Aorta (tissue), 5 donors: Measurements from ENCODE around the gene CFAP61. TPM values are rescaled to one million over a fixed set of nuclear protein-coding genes. Genes with fewer than 3 reads are reported as not detected.

ENCODE experiments used
- ATAC-seq: fragments of 200-7000 bp; cut with Tn5 transposase; one replicate; pipeline ENCODE4 v1.9.1; 2022; ENCODE audit warnings: moderate library complexity; ENCODE audit not compliant: low FRiP score
- DNase-seq, 2 donors: peaks; one replicate each; pipeline ENCODE4 v3.0.0-alpha.2; 2020
- H3K27ac ChIP-seq, 2 donors: one replicate each; pipeline ENCODE4 v1.5.1; 2013; ENCODE audit warnings: low read length in 2 of 2, mild to moderate bottlenecking in 2 of 2, moderate library complexity in 2 of 2, control low read depth in 1 of 2, inconsistent platforms in 1 of 2, low read depth in 1 of 2
- H3K27me3 ChIP-seq, 2 donors: one replicate each; pipeline ENCODE4 v1.6.1; 2013; ENCODE audit warnings: control low read depth in 1 of 2, low read length in 1 of 2, mild to moderate bottlenecking in 1 of 2, moderate library complexity in 1 of 2; ENCODE audit not compliant: insufficient read depth in 2 of 2, control insufficient read depth in 1 of 2
- H3K36me3 ChIP-seq, 2 donors: one replicate each; pipeline ENCODE4 v1.6.1; 2013; ENCODE audit warnings: control low read depth in 1 of 2, low read length in 1 of 2, mild to moderate bottlenecking in 1 of 2; ENCODE audit not compliant: insufficient read depth in 2 of 2, control insufficient read depth in 1 of 2
- H3K4me1 ChIP-seq, 2 donors: one replicate each; pipeline ENCODE4 v1.6.1; 2013; ENCODE audit warnings: low read length in 2 of 2, control low read depth in 1 of 2, mild to moderate bottlenecking in 1 of 2, moderate library complexity in 1 of 2; ENCODE audit not compliant: insufficient read depth in 2 of 2, control insufficient read depth in 1 of 2
- H3K4me3 ChIP-seq, 2 donors: one replicate each; pipeline ENCODE4 v1.5.1; 2013; ENCODE audit warnings: low read length in 2 of 2, control low read depth in 1 of 2, mild to moderate bottlenecking in 1 of 2
- H3K9me3 ChIP-seq: one replicate; pipeline ENCODE4 v1.6.1; 2013; ENCODE audit warnings: mild to moderate bottlenecking, low read length; ENCODE audit not compliant: control insufficient read depth
- WGBS, 2 donors: extraction: QIAGEN DNeasy Blood & Tissue Kit; methylation state at CpG; one replicate each; pipeline ENCODE4 v1.1.7; 2013; 5-methylcytosine and 5-hydroxymethylcytosine counted together
- intact Hi-C, 2 donors: fragments of 100-400 bp; cut with DNase I; formaldehyde crosslinking; loops; one replicate each; pipeline versions ENCODE4 v1.14.2 to v1.15.0; 2022
- polyA plus RNA-seq, 2 donors: library from polyadenylated mRNA; stranded (reverse); fragments of 200-250 nt; gene quantifications; one replicate each; pipeline ENCODE4 v1.2.3, GENCODE V29; 2013
- total RNA-seq, 2 donors: library from RNA; stranded (reverse); fragmentation: NEBNext Ultra II Directional; extraction: Animal tissue kit (Norgen Biotek cat#: 25700); gene quantifications; one replicate each; pipeline ENCODE4 v1.2.1, GENCODE V29; 2021
- donor health status: healthy with polysubstance abuse.
- donor health status: Bipolar disorder and iron deficiency.
- donor health status: DM: no; HTN: no; CAD: no.
- donor health status: DM: no; HTN: no; CAD: no.
- donor health status: DM: yes; HTN: yes; CAD: no.

CFAP61 gene
- total and polyA plus RNA-seq, 4 donors: 0.18 to 2.0 (median 0.91) TPM; not detected in 1

DNA sequence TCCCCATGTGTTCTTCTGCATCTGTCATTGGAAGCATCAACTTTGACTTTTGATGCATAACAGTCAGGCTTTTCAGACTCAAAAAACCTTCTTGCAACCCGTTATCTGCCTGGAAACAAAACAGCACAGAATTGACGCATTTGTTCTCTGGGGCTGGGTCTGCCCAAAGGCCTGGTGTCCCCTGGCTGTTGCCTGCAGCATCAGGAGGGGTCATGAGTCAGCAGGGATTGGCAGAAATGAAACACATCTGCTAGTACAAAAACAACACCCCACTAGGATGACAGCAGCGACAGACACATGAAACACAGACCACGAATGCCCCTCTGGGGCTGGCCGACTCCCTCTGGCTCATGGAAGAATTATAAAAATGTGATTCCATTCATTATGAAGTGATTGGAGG is 158.0 kb downstream of the CFAP61 start:
- no peaks in the 10 kb centered on the region for H3K4me1 ChIP-seq
- no peaks in the 10 kb centered on the region for H3K27me3 ChIP-seq
- no peak overlapping the region for H3K4me3 ChIP-seq
- DNase-seq (no peak), ATAC-seq (no peak)
- H3K36me3 ChIP-seq: no peaks in the 10 kb centered on the region
- intact Hi-C loops: no loop called here
- WGBS, 2 donors: 34 to 39% methylated on average over 5 of the region's 5 CpGs
- H3K9me3 ChIP-seq: no peaks in the 10 kb centered on the region
- no peak overlapping the region for H3K27ac ChIP-seq

DNA sequence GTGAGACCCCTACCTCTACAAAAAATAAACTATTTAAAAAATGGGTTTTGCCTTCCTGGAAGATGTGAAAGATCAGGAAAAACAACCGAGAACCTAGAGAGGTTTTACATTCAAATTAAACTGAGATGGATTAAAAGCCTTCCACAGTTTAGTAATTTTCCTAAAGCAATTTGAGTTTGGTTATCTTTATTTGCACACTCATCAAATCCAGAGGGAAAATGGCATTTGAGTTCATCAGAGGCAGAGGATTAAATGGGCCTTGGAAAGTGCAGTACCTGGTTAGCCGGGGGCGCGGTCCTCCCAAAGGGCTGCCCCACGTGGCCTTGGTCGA is 158.6 kb downstream of the CFAP61 start:
- DNase-seq: no peak
- Histone ChIP-seq H3K9me3 (no peaks in the 10 kb centered on the region), H3K27me3 (no peaks in the 10 kb centered on the region), H3K4me1 (no peaks in the 10 kb centered on the region), H3K36me3 (no peaks in the 10 kb centered on the region), H3K4me3 (no peak overlapping the region), H3K27ac (no peak overlapping the region)
- no peak for ATAC-seq
- 74 to 76% methylated on average over 6 of the region's 6 CpGs for WGBS, 2 donors
- intact Hi-C loops: no loop called here

DNA sequence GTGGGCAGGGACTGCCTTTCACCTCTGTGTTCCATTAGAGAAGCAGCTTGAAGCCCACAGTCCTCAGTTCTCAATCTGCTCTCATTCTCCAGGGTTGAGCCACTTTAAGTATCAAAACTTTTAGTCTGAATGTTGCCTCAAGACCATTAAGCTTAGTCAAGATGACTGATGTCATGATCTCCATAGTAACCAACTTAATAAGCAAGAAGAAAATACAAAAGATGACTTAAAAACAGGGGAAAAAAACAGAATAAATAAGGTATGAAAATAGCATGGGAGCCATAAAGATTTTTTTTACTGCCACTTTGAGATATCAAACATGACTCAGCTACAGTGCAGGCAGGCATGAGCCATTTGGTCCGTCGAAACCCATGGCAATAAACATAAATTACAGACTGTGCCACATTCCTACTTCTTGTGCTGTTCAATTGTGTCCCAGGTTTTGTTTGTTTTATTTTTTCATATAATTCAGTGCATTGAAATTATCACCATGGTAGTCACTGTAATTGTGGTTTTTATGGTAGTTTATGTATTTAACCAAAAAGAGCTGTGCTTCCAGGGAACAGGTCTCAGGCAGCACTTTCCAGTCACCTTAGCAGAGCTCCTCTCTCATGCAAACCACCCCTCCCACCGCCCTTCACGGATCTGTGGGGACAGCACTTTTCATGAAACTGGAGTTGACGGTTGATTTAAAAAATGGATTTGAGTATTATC is 159.1 kb downstream of the CFAP61 start:
- intact Hi-C loops: no loop called here
- Histone ChIP-seq H3K4me3 (no peak overlapping the region), H3K36me3 (no peaks in the 10 kb centered on the region), H3K27me3 (no peaks in the 10 kb centered on the region), H3K4me1 (no peaks in the 10 kb centered on the region), H3K9me3 (no peaks in the 10 kb centered on the region), H3K27ac (no peak overlapping the region)
- WGBS, 2 donors: 37 to 38% methylated on average over 5 of the region's 5 CpGs
- DNase-seq: no peak
- ATAC-seq: no peak

DNA sequence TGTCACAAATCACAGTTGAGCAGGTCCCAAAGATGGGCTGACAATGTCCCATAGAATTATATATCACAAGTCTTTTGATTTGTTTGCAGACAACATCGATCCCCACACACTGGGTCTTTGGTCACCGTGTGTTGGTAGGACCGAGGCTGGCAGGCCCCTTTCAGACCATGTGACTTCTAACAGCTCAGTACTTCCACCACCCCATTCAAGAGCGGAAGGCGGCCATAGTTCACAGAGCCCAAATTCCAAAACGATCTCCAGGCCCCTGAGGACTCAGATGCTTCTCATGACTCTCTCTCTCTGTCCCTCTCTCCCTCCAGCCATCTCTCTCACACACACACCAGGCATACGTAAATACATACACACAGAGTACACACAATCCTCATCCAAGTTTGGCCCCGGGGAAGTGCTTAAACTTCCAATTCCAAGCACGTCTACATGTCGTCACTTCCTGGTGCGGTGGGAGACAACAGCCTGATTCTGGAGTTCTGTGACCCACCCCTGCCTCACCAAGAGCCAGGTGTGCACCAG is 159.7 kb downstream of the CFAP61 start:
- Histone ChIP-seq H3K36me3 (no peaks in the 10 kb centered on the region), H3K4me3 (no peak overlapping the region), H3K27me3 (no peaks in the 10 kb centered on the region), H3K4me1 (no peaks in the 10 kb centered on the region), H3K27ac (no peak overlapping the region), H3K9me3 (no peaks in the 10 kb centered on the region)
- 80 to 82% methylated on average over 11 of the region's 11 CpGs for WGBS, 2 donors
- intact Hi-C loops: no loop called here
- ATAC-seq (no peak), DNase-seq (no peak)

DNA sequence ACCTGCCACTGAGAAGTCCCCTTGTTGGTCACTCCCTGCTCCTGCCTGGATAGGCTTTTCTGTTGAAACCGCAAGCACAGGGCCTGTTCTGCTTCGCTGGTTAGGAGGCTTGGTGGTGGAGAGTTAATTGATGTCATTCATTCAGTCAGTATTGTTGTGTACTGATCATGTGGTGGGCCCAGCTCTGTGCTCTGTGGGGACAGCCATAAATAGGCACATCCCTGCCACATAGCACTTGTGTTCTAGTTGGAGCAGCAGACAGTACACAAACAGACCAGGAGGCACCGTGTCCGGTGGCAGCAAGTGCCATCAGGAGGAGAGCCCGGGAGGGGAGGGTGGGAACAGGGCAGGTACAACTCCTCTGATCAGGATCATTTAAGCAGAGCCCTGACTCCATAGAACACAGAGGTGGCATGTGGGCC is 160.4 kb downstream of the CFAP61 start:
- 69 to 80% methylated on average over 5 of the region's 5 CpGs for WGBS, 2 donors
- no peak overlapping the region for H3K27ac ChIP-seq

DNA sequence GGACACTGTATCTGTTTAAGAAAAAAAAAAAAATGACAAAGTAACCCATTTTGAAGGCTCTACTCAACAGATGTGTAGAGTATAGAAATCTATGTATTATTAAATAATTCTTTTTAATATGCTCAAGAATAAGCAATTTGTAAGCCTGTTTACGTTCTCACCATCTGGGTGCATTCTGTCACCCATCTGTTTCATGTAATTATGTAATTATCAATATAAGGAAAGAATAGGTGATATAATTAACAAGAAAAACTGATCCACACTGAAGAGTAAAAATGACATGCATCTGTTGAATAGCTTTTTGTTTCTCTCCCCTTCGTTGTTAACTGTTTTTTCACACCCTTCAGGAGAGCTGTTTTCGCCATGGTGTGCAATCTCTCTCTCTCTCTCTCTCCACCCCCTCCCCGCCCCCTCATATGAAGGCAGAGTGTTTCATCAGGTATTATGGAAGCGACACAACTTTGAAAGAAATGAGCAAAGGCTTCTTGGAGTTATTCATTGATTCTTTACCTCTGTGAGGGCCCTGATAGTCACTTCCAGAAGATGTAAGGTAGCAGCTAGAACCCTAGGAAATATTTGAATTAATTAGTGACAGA is 161.3 kb downstream of the CFAP61 start:
- 55 to 62% methylated on average over 5 of the region's 5 CpGs for WGBS, 2 donors
- H3K9me3 ChIP-seq: peaks cover 1% of the 10 kb centered on the region
- intact Hi-C loops: no loop called here
- H3K36me3 ChIP-seq: no peaks in the 10 kb centered on the region
- DNase-seq (no peak), ATAC-seq (no peak)
- no peaks in the 10 kb centered on the region for H3K4me1 ChIP-seq
- H3K4me3 ChIP-seq: no peak overlapping the region
- no peak overlapping the region for H3K27ac ChIP-seq
- H3K27me3 ChIP-seq: no peaks in the 10 kb centered on the region

More for the DNA sequence above, 160.4 kb downstream of the CFAP61 start:
- H3K27me3 ChIP-seq: no peaks in the 10 kb centered on the region
- intact Hi-C loops: no loop called here
- no peak for DNase-seq
- no peak for ATAC-seq
- H3K4me3 ChIP-seq: no peak overlapping the region
- no peaks in the 10 kb centered on the region for H3K36me3 ChIP-seq
- no peaks in the 10 kb centered on the region for H3K4me1 ChIP-seq
- peaks cover under 1% of the 10 kb centered on the region for H3K9me3 ChIP-seq

DNA sequence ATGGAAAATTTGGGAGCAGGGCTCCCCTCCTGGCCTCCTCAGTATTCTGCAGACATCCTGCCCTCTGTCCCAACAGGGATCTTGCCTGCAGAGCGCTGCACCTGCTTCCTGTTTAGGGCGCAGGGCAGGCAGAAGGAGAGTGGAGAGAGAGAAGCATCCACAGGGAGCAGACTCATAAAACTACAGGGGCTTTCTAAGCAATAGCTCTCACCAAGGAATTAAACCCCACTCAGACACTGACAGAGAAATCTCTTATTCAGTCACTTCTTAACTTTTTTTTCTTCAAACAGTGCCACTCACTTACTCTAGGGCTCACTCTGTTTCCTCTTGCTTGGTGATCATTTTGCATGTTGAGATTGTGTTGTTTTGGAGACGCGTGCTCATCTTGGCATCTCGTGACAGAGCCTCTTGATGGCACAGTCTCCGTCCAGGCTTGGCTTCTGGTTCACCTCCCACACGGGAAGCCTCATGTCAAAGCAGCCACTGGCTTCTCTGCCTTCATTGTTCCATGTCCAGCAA is 162.5 kb downstream of the CFAP61 start:
- ATAC-seq (no peak), DNase-seq (no peak)
- Histone ChIP-seq H3K9me3 (peaks cover 1% of the 10 kb centered on the region), H3K4me1 (no peaks in the 10 kb centered on the region), H3K27me3 (no peaks in the 10 kb centered on the region), H3K27ac (no peak overlapping the region), H3K4me3 (no peak overlapping the region), H3K36me3 (no peaks in the 10 kb centered on the region)
- intact Hi-C loops: no loop called here
- 39 to 44% methylated on average over 7 of the region's 7 CpGs for WGBS, 2 donors

DNA sequence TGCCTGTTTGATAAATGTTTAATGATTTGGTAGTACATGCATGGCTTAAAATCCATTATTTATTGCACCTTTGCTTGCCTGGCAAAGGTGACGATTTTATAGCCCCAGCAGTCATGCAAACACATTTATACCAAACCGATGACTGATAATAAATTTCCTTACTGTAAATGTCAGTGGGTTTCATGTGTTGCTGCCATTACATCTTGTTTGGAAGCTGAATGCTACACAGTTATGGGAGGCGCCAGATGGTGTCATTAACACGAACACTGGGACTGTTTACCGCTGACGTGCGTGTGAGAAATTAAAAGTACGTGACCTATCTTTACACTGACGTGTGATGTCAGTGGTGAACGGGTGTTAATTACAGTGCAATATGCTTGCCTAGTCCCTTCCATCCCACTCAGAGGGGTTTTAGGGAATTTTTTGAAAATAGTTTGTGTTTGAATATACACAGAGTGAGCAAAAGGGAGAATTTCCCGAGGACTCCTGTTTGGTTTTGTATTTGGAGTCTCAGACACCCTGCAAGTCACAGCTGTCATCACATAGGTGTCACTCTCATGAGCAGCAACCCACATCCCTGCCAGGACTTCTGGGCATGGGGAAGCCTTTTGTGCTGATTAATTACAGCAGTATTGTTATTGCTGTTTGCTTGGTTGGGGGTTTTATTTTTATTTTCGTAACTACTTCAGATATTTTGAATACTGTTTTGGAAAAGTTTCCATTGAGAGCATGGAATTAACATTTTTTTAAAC is 163.8 kb downstream of the CFAP61 start:
- WGBS, 2 donors: 7 to 34% methylated on average over 12 of the region's 12 CpGs
- H3K27ac ChIP-seq: no peak overlapping the region
- no peak for DNase-seq
- no peaks in the 10 kb centered on the region for H3K27me3 ChIP-seq
- H3K9me3 ChIP-seq: peaks cover 1% of the 10 kb centered on the region
- ATAC-seq: no peak
- H3K4me3 ChIP-seq: no peak overlapping the region
- intact Hi-C loops: no loop called here
- no peaks in the 10 kb centered on the region for H3K4me1 ChIP-seq
- H3K36me3 ChIP-seq: no peaks in the 10 kb centered on the region
